ENCODE measurements around the gene ITIH5. TPM values are rescaled to one million over a fixed set of nuclear protein-coding genes. Genes with fewer than 3 reads are reported as not detected.

Gene ITIH5
- polyA plus RNA-seq, 3 donors, result not detected

DNA sequence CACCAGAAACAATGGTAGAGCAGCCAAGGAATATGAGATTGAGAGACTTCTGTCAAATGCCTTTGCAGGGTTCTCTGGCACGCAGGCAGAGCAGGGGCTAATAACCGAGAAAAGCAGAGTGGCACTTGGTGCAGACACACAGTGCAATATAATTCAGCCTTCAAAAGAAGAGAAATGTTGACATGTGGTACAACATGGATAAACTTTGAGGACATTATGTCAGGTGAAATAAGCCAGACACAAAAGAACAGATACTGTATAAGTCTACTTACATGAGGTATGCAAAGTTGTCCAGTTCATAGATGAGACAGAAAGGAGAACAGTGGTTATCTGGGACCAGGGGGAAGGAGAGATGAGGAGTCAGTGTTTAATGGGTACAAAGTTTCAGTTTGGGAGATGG, 41.8 kb downstream of the ITIH5 start:
- Mint-ChIP-seq H3K4me3 (no peak overlapping the region), H3K27ac (no peak overlapping the region), H3K27me3 (ENCODE audit: low read depth in 3 of 3) (peaks cover 0 to 4% (median 2%) of the 10 kb centered on the region in 3 donors), H3K4me1 (no peaks in the 10 kb centered on the region), H3K9me3 (peaks cover 0 to 11% (median 4%) of the 10 kb centered on the region in 7 donors), H3K36me3 (no peaks in the 10 kb centered on the region)
- H3K9me3 ChIP-seq (replicated peaks in 1 of 2; ENCODE audit: control insufficient read depth in 1 of 2, insufficient read depth in 1 of 2, low read length in 2 of 2), result peaks cover 7 to 13% of the 10 kb centered on the region in 2 donors
- H3K79me2 ChIP-seq (ENCODE audit: insufficient read depth, low read length), result no peaks in the 10 kb centered on the region
- DNase-seq, result no peak
- intact Hi-C loops (cut with micrococcal nuclease), result no loop called here
- H3K27me3 ChIP-seq (ENCODE audit: control insufficient read depth in 2 of 2, insufficient read depth in 2 of 2, low read length in 2 of 2), result no peaks in the 10 kb centered on the region
- H3K36me3 ChIP-seq (replicated peaks in 1 of 2; ENCODE audit: control insufficient read depth in 1 of 2, insufficient read depth in 2 of 2, low read length in 2 of 2), result no peaks in the 10 kb centered on the region
- 92% methylated on average over 2 of the region's 2 CpGs for WGBS (ENCODE audit: insufficient coverage)
- H3K27ac ChIP-seq (ENCODE audit: low read depth in 1 of 2, low read length in 2 of 2), result no peak overlapping the region
- H3K9ac ChIP-seq (ENCODE audit: insufficient read depth, low read length, poor library complexity, severe bottlenecking), result no peak overlapping the region
- H4K20me1 ChIP-seq (ENCODE audit: insufficient read depth, low read length), result no peaks in the 10 kb centered on the region
- no peak overlapping the region for H2AFZ ChIP-seq (ENCODE audit: insufficient read depth, low read depth, low read length, poor library complexity, severe bottlenecking)
- H3K4me1 ChIP-seq (ENCODE audit: control insufficient read depth in 1 of 2, insufficient read depth in 2 of 2, low read length in 2 of 2), result no peaks in the 10 kb centered on the region
- TF ChIP-seq, protein P1, sequence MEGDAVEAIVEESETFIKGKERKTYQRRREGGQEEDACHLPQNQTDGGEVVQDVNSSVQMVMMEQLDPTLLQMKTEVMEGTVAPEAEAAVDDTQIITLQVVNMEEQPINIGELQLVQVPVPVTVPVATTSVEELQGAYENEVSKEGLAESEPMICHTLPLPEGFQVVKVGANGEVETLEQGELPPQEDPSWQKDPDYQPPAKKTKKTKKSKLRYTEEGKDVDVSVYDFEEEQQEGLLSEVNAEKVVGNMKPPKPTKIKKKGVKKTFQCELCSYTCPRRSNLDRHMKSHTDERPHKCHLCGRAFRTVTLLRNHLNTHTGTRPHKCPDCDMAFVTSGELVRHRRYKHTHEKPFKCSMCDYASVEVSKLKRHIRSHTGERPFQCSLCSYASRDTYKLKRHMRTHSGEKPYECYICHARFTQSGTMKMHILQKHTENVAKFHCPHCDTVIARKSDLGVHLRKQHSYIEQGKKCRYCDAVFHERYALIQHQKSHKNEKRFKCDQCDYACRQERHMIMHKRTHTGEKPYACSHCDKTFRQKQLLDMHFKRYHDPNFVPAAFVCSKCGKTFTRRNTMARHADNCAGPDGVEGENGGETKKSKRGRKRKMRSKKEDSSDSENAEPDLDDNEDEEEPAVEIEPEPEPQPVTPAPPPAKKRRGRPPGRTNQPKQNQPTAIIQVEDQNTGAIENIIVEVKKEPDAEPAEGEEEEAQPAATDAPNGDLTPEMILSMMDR (IDR thresholded peaks at IDR 0.05), result no peak
- no peak overlapping the region for H3K4me3 ChIP-seq (replicated peaks in 1 of 3; ENCODE audit: low read depth in 2 of 3, low read length in 3 of 3)
- no peak overlapping the region for H3K4me2 ChIP-seq (replicated peaks; ENCODE audit: extremely low read depth, low read length, poor library complexity, severe bottlenecking)

DNA sequence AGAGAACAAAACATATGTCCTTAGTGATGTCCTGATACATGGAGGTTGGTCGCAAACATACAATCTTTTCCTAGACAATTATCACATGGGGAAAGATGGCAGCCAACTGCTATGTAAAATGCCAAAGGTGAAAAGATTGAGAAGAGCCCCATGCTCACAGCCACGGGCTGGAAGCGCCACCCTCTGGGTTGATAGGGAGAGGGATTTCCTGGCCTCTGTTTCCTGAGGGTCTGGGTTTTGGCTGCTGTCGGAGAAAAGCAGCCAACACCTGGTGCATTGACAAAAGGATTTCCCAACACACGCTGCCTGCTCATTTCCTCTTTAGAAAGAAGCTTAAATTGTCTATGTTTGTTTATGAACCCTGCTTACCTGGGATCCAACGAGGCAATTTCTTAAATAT, 43.8 kb downstream of the ITIH5 start:
- H3K4me1 ChIP-seq (ENCODE audit: control insufficient read depth in 1 of 2, insufficient read depth in 2 of 2, low read length in 2 of 2), result no peaks in the 10 kb centered on the region
- peaks cover 6% of the 10 kb centered on the region for H3K4me1 Mint-ChIP-seq
- H3K9me3 ChIP-seq (replicated peaks in 1 of 2; ENCODE audit: control insufficient read depth in 1 of 2, insufficient read depth in 1 of 2, low read length in 2 of 2), result no peaks in the 10 kb centered on the region
- WGBS (ENCODE audit: insufficient coverage), result no CpG with 5 or more reads among the region's 6 CpGs
- no peaks in the 10 kb centered on the region for H3K36me3 ChIP-seq (replicated peaks in 1 of 2; ENCODE audit: control insufficient read depth in 1 of 2, insufficient read depth in 2 of 2, low read length in 2 of 2)
- H3K27ac Mint-ChIP-seq, result peak overlapping the region in 1 of 7 donors; percentile 13
- H3K4me2 ChIP-seq (replicated peaks; ENCODE audit: extremely low read depth, low read length, poor library complexity, severe bottlenecking), result no peak overlapping the region
- DNase-seq, result no peak
- no peaks in the 10 kb centered on the region for H3K79me2 ChIP-seq (ENCODE audit: insufficient read depth, low read length)
- intact Hi-C loops (cut with micrococcal nuclease), result no loop called here
- peaks cover 0 to 2% (median 0%) of the 10 kb centered on the region in 7 donors for H3K9me3 Mint-ChIP-seq
- no peak overlapping the region for H3K4me3 ChIP-seq (replicated peaks in 1 of 3; ENCODE audit: low read depth in 2 of 3, low read length in 3 of 3)
- TF ChIP-seq, protein P1 (IDR thresholded peaks at IDR 0.05), result no peak
- H3K4me3 Mint-ChIP-seq, result no peak overlapping the region
- no peak overlapping the region for H3K27ac ChIP-seq (ENCODE audit: low read depth in 1 of 2, low read length in 2 of 2)
- no peaks in the 10 kb centered on the region for H3K27me3 ChIP-seq (ENCODE audit: control insufficient read depth in 2 of 2, insufficient read depth in 2 of 2, low read length in 2 of 2)
- no peak overlapping the region for H2AFZ ChIP-seq (ENCODE audit: insufficient read depth, low read depth, low read length, poor library complexity, severe bottlenecking)
- no peaks in the 10 kb centered on the region for H3K36me3 Mint-ChIP-seq
- peaks cover 0 to 6% (median 4%) of the 10 kb centered on the region in 3 donors for H3K27me3 Mint-ChIP-seq (ENCODE audit: low read depth in 3 of 3)
- no peaks in the 10 kb centered on the region for H4K20me1 ChIP-seq (ENCODE audit: insufficient read depth, low read length)
- no peak overlapping the region for H3K9ac ChIP-seq (ENCODE audit: insufficient read depth, low read length, poor library complexity, severe bottlenecking)
